ENCODE results near the gene ATR. TPM values are rescaled to one million over a fixed set of nuclear protein-coding genes. Genes with fewer than 3 reads are reported as not detected.

Gene ATR
- total and polyA plus RNA-seq, 11 donors = 5.4 to 17.0 (median 11.0) TPM

- ATAC-seq (no peak), DNase-seq (no peak)
- Histone ChIP-seq H3K27me3 (no peaks in the 10 kb centered on the region), H3K27ac (no peak overlapping the region), H3K9me3 (peaks cover 0 to 5% (median 0%) of the 10 kb centered on the region in 12 donors), H3K36me3 (peaks cover 4 to 100% (median 93%) of the 10 kb centered on the region in 9 donors), H3K4me3 (no peak overlapping the region), H3K4me1 (no peaks in the 10 kb centered on the region)
- intact Hi-C loops (cut with DNase I) = no loop called here
- TF ChIP-seq CTCF (IDR thresholded peaks at IDR 0.05) (no peak), POLR2A (IDR thresholded peaks at IDR 0.05) (no peak)
- 93 to 96% (median 94%) methylated on average over 7 of the region's 7 CpGs for WGBS, 4 donors
Measured at GRCh38 chr3:142549986-142550385, 28.5 kb downstream of the ATR start.

GRCh38 chr3:142543307-142543706 lies 35.2 kb downstream of the ATR start:
- Histone ChIP-seq H3K4me1 (no peaks in the 10 kb centered on the region), H3K4me3 (no peak overlapping the region), H3K27ac (no peak overlapping the region), H3K27me3 (no peaks in the 10 kb centered on the region), H3K9me3 (no peaks in the 10 kb centered on the region), H3K36me3 (peaks cover 0 to 78% (median 53%) of the 10 kb centered on the region in 9 donors)
- TF ChIP-seq POLR2A (IDR thresholded peaks at IDR 0.05) (no peak), CTCF (IDR thresholded peaks at IDR 0.05) (no peak)
- ATAC-seq (no peak), DNase-seq (no peak)
- 76 to 83% (median 81%) methylated on average over 5 of the region's 5 CpGs for WGBS, 4 donors
- intact Hi-C loops (cut with DNase I) = no loop called here

DNA sequence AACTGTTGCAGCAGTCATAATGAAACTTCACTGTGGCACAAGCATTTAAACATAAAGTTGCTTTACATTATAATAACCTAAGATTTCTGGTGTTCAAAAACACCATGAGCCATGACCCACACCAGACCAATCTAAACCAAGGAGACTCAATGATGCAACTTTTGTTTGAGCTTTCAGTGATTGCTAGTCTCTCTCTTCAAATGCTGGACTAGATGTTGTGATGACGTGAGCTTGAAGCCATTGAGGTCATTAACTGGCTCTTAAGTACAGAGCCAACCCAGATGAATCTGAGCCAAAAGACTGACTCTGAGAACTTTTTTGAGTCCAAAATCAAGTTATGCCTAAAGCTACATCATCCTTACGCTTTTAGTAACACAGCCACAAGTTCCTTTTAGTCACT lies 36.5 kb downstream of the ATR start:
- no peak for TF ChIP-seq POLR2A (IDR thresholded peaks at IDR 0.05)
- TF ChIP-seq CTCF (IDR thresholded peaks at IDR 0.05) = no peak
- ATAC-seq = no peak
- H3K27me3 ChIP-seq = no peaks in the 10 kb centered on the region
- peaks cover 0 to 78% (median 46%) of the 10 kb centered on the region in 9 donors for H3K36me3 ChIP-seq
- H3K27ac ChIP-seq = no peak overlapping the region
- H3K4me1 ChIP-seq = no peaks in the 10 kb centered on the region
- DNase-seq = no peak
- no peaks in the 10 kb centered on the region for H3K9me3 ChIP-seq
- 87 to 93% (median 92%) methylated on average over 2 of the region's 2 CpGs for WGBS, 4 donors
- no peak overlapping the region for H3K4me3 ChIP-seq
- intact Hi-C loops (cut with DNase I) = no loop called here

DNA sequence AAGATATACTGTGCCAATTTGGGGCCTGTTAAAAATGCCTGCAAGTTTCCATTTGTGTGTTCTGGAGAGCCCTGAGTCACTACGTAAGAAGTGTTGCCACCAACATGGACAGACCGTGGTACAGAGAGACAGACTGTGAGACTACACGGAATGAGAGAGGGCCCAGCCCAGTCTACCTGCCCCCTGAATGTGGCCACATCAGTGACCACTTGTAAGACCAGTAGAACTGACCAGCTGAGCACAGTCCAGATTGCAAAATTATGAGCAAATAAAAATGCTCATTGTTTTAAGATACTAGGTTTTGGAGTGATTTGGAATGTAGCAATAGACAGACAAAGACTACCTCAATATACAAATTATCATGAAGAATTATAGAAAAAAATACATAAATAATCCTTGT lies 42.0 kb downstream of the ATR start:
- H3K36me3 ChIP-seq = peaks cover 0 to 94% (median 67%) of the 10 kb centered on the region in 9 donors
- no peak overlapping the region for H3K27ac ChIP-seq
- DNase-seq = no peak
- TF ChIP-seq CTCF (IDR thresholded peaks at IDR 0.05) = no peak
- TF ChIP-seq POLR2A (IDR thresholded peaks at IDR 0.05) = no peak
- H3K4me1 ChIP-seq = no peaks in the 10 kb centered on the region
- H3K27me3 ChIP-seq = no peaks in the 10 kb centered on the region
- intact Hi-C loops (cut with DNase I) = no loop called here
- H3K9me3 ChIP-seq = no peaks in the 10 kb centered on the region
- 88 to 98% (median 96%) methylated on average over 3 of the region's 3 CpGs for WGBS, 4 donors
- no peak for ATAC-seq
- H3K4me3 ChIP-seq = no peak overlapping the region

Data from heart left ventricle (tissue), 16 donors.